Natural killer cell treated with Interleukin-12 subunit alpha and Interleukin-12 subunit beta and Interleukin-15 and Interleukin-18, amount 100 ng/mL, for 72 hours (primary cell): ENCODE results near the gene PARP9. TPM values are rescaled to one million over a fixed set of nuclear protein-coding genes. Genes with fewer than 3 reads are reported as not detected.

Source experiments
- ATAC-seq, 2 donors: fragments of 150-1000 bp; cut with Tn5 transposase in 1 of 2; sonication (Bioruptor Pico), chemical (Tn5 transposase) in 1 of 2; 2 replicates each; pipeline ENCODE4 v1.10.0; 2021
- DNase-seq: peaks from one replicate; pipeline ENCODE4 v3.0.0; 2022; ENCODE audit warnings: low spot score
- H3K27ac Mint-ChIP-seq, 2 donors: 1 replicate in 1 of 2; 2 replicates in 1 of 2; pipeline ENCODE4 v1.8.0; 2022; ENCODE audit warnings: mixed read lengths in 2 of 2, mild to moderate bottlenecking in 1 of 2, moderate library complexity in 1 of 2
- H3K27me3 Mint-ChIP-seq, 2 donors: 1 replicate in 1 of 2; 2 replicates in 1 of 2; pipeline ENCODE4 v1.8.0; 2022; ENCODE audit warnings: mixed read lengths in 2 of 2
- H3K36me3 Mint-ChIP-seq: one replicate; pipeline ENCODE4 v1.8.0; 2022; ENCODE audit warnings: mixed read lengths
- H3K4me1 Mint-ChIP-seq, 2 donors: 1 replicate in 1 of 2; 2 replicates in 1 of 2; pipeline ENCODE4 v1.8.0; 2022; ENCODE audit warnings: low read depth in 2 of 2, mixed read lengths in 2 of 2, mild to moderate bottlenecking in 1 of 2
- H3K4me3 Mint-ChIP-seq: one replicate; pipeline ENCODE4 v1.8.0; 2022; ENCODE audit warnings: mixed read lengths
- H3K9me3 Mint-ChIP-seq: 2 replicates; pipeline ENCODE4 v1.8.0; 2022; ENCODE audit warnings: mixed read lengths
- total RNA-seq, 2 donors: library from RNA; stranded (reverse); gene quantifications; one replicate each; pipeline ENCODE4 v1.2.3, GENCODE V29; 2022

PARP9 gene
- total RNA-seq, 2 donors from 2014 or later = 45.5 to 61.7 TPM

GRCh38 chr3:122533931-122534334 lies 30.2 kb downstream of the PARP9 start:
- H3K27ac Mint-ChIP-seq = no peak overlapping the region
- peaks cover 50% of the 10 kb centered on the region for H3K36me3 Mint-ChIP-seq
- DNase-seq (peak; percentile 66), ATAC-seq (peak; percentile 99 to 100)
- H3K9me3 Mint-ChIP-seq = no peaks in the 10 kb centered on the region
- H3K4me3 Mint-ChIP-seq = no peak overlapping the region
- H3K4me1 Mint-ChIP-seq = peaks cover 20 to 27% of the 10 kb centered on the region in 2 donors
- H3K27me3 Mint-ChIP-seq = no peaks in the 10 kb centered on the region

GRCh38 chr3:122533480-122533879 lies 30.6 kb downstream of the PARP9 start:
- no peak overlapping the region for H3K27ac Mint-ChIP-seq

GRCh38 chr3:122530164-122530563 lies 33.9 kb downstream of the PARP9 start:
- peaks cover 17 to 20% of the 10 kb centered on the region in 2 donors for H3K4me1 Mint-ChIP-seq
- DNase-seq (no peak), ATAC-seq (no peak)
- peaks cover 31% of the 10 kb centered on the region for H3K36me3 Mint-ChIP-seq
- H3K27me3 Mint-ChIP-seq = no peaks in the 10 kb centered on the region
- no peak overlapping the region for H3K4me3 Mint-ChIP-seq
- no peak overlapping the region for H3K27ac Mint-ChIP-seq
- H3K9me3 Mint-ChIP-seq = no peaks in the 10 kb centered on the region

More at GRCh38 chr3:122533480-122533879, 30.6 kb downstream of the PARP9 start:
- no peaks in the 10 kb centered on the region for H3K9me3 Mint-ChIP-seq
- DNase-seq = no peak
- peaks cover 46% of the 10 kb centered on the region for H3K36me3 Mint-ChIP-seq
- peak overlapping the region; percentile 14 for H3K4me3 Mint-ChIP-seq
- peaks cover 20 to 25% of the 10 kb centered on the region in 2 donors for H3K4me1 Mint-ChIP-seq
- H3K27me3 Mint-ChIP-seq = no peaks in the 10 kb centered on the region
- ATAC-seq = no peak

- H3K4me3 Mint-ChIP-seq = no peak overlapping the region
- H3K27me3 Mint-ChIP-seq = no peaks in the 10 kb centered on the region
- no peak for DNase-seq
- no peaks in the 10 kb centered on the region for H3K9me3 Mint-ChIP-seq
- no peaks in the 10 kb centered on the region for H3K36me3 Mint-ChIP-seq
- no peak overlapping the region for H3K27ac Mint-ChIP-seq
- H3K4me1 Mint-ChIP-seq = no peaks in the 10 kb centered on the region
- ATAC-seq = no peak
These were observed 40.8 kb downstream of the PARP9 start for GRCh38 chr3:122523317-122523716.

- Mint-ChIP-seq H3K27ac (no peak overlapping the region), H3K4me3 (no peak overlapping the region), H3K27me3 (no peaks in the 10 kb centered on the region), H3K9me3 (no peaks in the 10 kb centered on the region), H3K4me1 (no peaks in the 10 kb centered on the region), H3K36me3 (no peaks in the 10 kb centered on the region)
- no peak for DNase-seq
- ATAC-seq = no peak
These were observed 43.2 kb downstream of the PARP9 start for GRCh38 chr3:122520861-122521260.

- no peak for ATAC-seq
These were observed 44.4 kb downstream of the PARP9 start for GRCh38 chr3:122519693-122520092.

GRCh38 chr3:122516846-122517360 lies 47.2 kb downstream of the PARP9 start:
- Mint-ChIP-seq H3K4me3 (no peak overlapping the region), H3K27me3 (no peaks in the 10 kb centered on the region), H3K36me3 (no peaks in the 10 kb centered on the region), H3K27ac (no peak overlapping the region), H3K9me3 (no peaks in the 10 kb centered on the region), H3K4me1 (peaks cover 14 to 21% of the 10 kb centered on the region in 2 donors)
- ATAC-seq (no peak), DNase-seq (no peak)

More at GRCh38 chr3:122519693-122520092, 44.4 kb downstream of the PARP9 start:
- no peak overlapping the region for H3K27ac Mint-ChIP-seq
- H3K4me3 Mint-ChIP-seq = no peak overlapping the region
- H3K27me3 Mint-ChIP-seq = no peaks in the 10 kb centered on the region
- peaks cover 4 to 6% of the 10 kb centered on the region in 2 donors for H3K4me1 Mint-ChIP-seq
- no peaks in the 10 kb centered on the region for H3K36me3 Mint-ChIP-seq
- DNase-seq = no peak
- H3K9me3 Mint-ChIP-seq = no peaks in the 10 kb centered on the region

GRCh38 chr3:122515870-122516269 lies 48.2 kb downstream of the PARP9 start:
- H3K27me3 Mint-ChIP-seq = no peaks in the 10 kb centered on the region
- no peak overlapping the region for H3K4me3 Mint-ChIP-seq
- ATAC-seq (no peak), DNase-seq (no peak)
- no peaks in the 10 kb centered on the region for H3K36me3 Mint-ChIP-seq
- H3K27ac Mint-ChIP-seq = no peak overlapping the region
- peaks cover 24 to 32% of the 10 kb centered on the region in 2 donors for H3K4me1 Mint-ChIP-seq
- H3K9me3 Mint-ChIP-seq = no peaks in the 10 kb centered on the region

- H3K27me3 Mint-ChIP-seq = no peaks in the 10 kb centered on the region
- peak overlapping the region; percentile 87 for H3K4me3 Mint-ChIP-seq
- H3K36me3 Mint-ChIP-seq = no peaks in the 10 kb centered on the region
- no peaks in the 10 kb centered on the region for H3K9me3 Mint-ChIP-seq
- DNase-seq (no peak), ATAC-seq (no peak)
- H3K27ac Mint-ChIP-seq = peak overlapping the region; percentile 45 to 76
- H3K4me1 Mint-ChIP-seq = peaks cover 28 to 39% of the 10 kb centered on the region in 2 donors
These were observed 49.1 kb downstream of the PARP9 start for GRCh38 chr3:122515020-122515468.

GRCh38 chr3:122514123-122515019 lies 49.7 kb downstream of the PARP9 start, which contains the start of gene KPNA1:
TSS of gene KPNA1 (minus strand) at chr3:122514939. CDS start at chr3:122496565, 18,374 bp downstream.
- DNase-seq (peak; percentile 92), ATAC-seq (peak; percentile 94 to 95)
- peak within 1 kb of the TSS; percentile 87 for H3K4me3 Mint-ChIP-seq
- H3K27me3 Mint-ChIP-seq = no peaks in the 10 kb centered on the region
- peak within 1 kb of the TSS; percentile 68 to 90 for H3K27ac Mint-ChIP-seq
- no peaks in the 10 kb centered on the region for H3K36me3 Mint-ChIP-seq
- H3K4me1 Mint-ChIP-seq = peaks cover 30 to 46% of the 10 kb centered on the region in 2 donors
- no peaks in the 10 kb centered on the region for H3K9me3 Mint-ChIP-seq

GRCh38 chr3:122513386-122514122 lies 50.5 kb downstream of the PARP9 start:
- H3K9me3 Mint-ChIP-seq = no peaks in the 10 kb centered on the region
- peak overlapping the region; percentile 68 to 90 for H3K27ac Mint-ChIP-seq
- H3K4me1 Mint-ChIP-seq = peaks cover 32 to 53% of the 10 kb centered on the region in 2 donors
- ATAC-seq (no peak), DNase-seq (no peak)
- no peaks in the 10 kb centered on the region for H3K36me3 Mint-ChIP-seq
- no peaks in the 10 kb centered on the region for H3K27me3 Mint-ChIP-seq
- peak overlapping the region; percentile 87 for H3K4me3 Mint-ChIP-seq

- Mint-ChIP-seq H3K4me3 (no peak overlapping the region), H3K4me1 (peaks cover 37 to 63% of the 10 kb centered on the region in 2 donors), H3K27ac (no peak overlapping the region)
These were observed 51.8 kb downstream of the PARP9 start for GRCh38 chr3:122512284-122512683.

GRCh38 chr3:122510878-122511535 lies 53.1 kb downstream of the PARP9 start:
- Mint-ChIP-seq H3K4me1 (peaks cover 43 to 70% of the 10 kb centered on the region in 2 donors), H3K36me3 (no peaks in the 10 kb centered on the region), H3K27me3 (no peaks in the 10 kb centered on the region), H3K27ac (peak overlapping the region in 1 of 2 donors; percentile 32), H3K9me3 (no peaks in the 10 kb centered on the region), H3K4me3 (no peak overlapping the region)
- DNase-seq (no peak), ATAC-seq (no peak)

More at GRCh38 chr3:122512284-122512683, 51.8 kb downstream of the PARP9 start:
- DNase-seq (no peak), ATAC-seq (no peak)
- Mint-ChIP-seq H3K9me3 (no peaks in the 10 kb centered on the region), H3K36me3 (no peaks in the 10 kb centered on the region), H3K27me3 (no peaks in the 10 kb centered on the region)
